ENCODE results near the gene IL6ST.
"Not testable (repeated sequence)": the region's sequence is repeated elsewhere in the genome, so short reads cannot be mapped to it uniquely, and the experiment has no call there.

Gene IL6ST

GRCh38 chr5:55988428-55988827 lies 6.3 kb downstream of the IL6ST start:
- H3K36me3 ChIP-seq (ENCODE audit: insufficient read depth, low read depth, low read length); H3K4me1 ChIP-seq (ENCODE audit: insufficient read depth, low read length); H3K27ac ChIP-seq (ENCODE audit: low read length); H3K4me3 ChIP-seq (ENCODE audit: low read length); H3K27me3 ChIP-seq (ENCODE audit: insufficient read depth, low read length); H3K9me3 ChIP-seq (ENCODE audit: insufficient read depth, low read depth, low read length); H3K9ac ChIP-seq (ENCODE audit: low read depth, low read length): not testable (repeated sequence)

- no peak overlapping the region for H3K4me3 ChIP-seq (ENCODE audit: low read length)
- H3K36me3 ChIP-seq (ENCODE audit: insufficient read depth, low read depth, low read length), result no peaks in the 10 kb centered on the region
- H3K27me3 ChIP-seq (ENCODE audit: insufficient read depth, low read length), result no peaks in the 10 kb centered on the region
- H3K9ac ChIP-seq (ENCODE audit: low read depth, low read length), result no peak overlapping the region
- no peaks in the 10 kb centered on the region for H3K4me1 ChIP-seq (ENCODE audit: insufficient read depth, low read length)
- H3K27ac ChIP-seq (ENCODE audit: low read length), result no peak overlapping the region
- no peaks in the 10 kb centered on the region for H3K9me3 ChIP-seq (ENCODE audit: insufficient read depth, low read depth, low read length)
Observed at GRCh38 chr5:55986931-55987330, 7.8 kb downstream of the IL6ST start.

GRCh38 chr5:55985181-55985580 lies 9.6 kb downstream of the IL6ST start:
- H3K4me3 ChIP-seq (ENCODE audit: low read length), result no peak overlapping the region
- H3K9ac ChIP-seq (ENCODE audit: low read depth, low read length), result no peak overlapping the region

GRCh38 chr5:55983986-55984385 lies 10.8 kb downstream of the IL6ST start:
- Histone ChIP-seq H3K4me1 (ENCODE audit: insufficient read depth, low read length) (no peaks in the 10 kb centered on the region), H3K9ac (ENCODE audit: low read depth, low read length) (no peak overlapping the region), H3K9me3 (ENCODE audit: insufficient read depth, low read depth, low read length) (no peaks in the 10 kb centered on the region), H3K27ac (ENCODE audit: low read length) (no peak overlapping the region), H3K36me3 (ENCODE audit: insufficient read depth, low read depth, low read length) (no peaks in the 10 kb centered on the region), H3K27me3 (ENCODE audit: insufficient read depth, low read length) (no peaks in the 10 kb centered on the region), H3K4me3 (ENCODE audit: low read length) (no peak overlapping the region)

More at GRCh38 chr5:55985181-55985580, 9.6 kb downstream of the IL6ST start:
- H3K27ac ChIP-seq (ENCODE audit: low read length), result no peak overlapping the region
- no peaks in the 10 kb centered on the region for H3K4me1 ChIP-seq (ENCODE audit: insufficient read depth, low read length)
- H3K27me3 ChIP-seq (ENCODE audit: insufficient read depth, low read length), result no peaks in the 10 kb centered on the region
- no peaks in the 10 kb centered on the region for H3K36me3 ChIP-seq (ENCODE audit: insufficient read depth, low read depth, low read length)
- H3K9me3 ChIP-seq (ENCODE audit: insufficient read depth, low read depth, low read length), result no peaks in the 10 kb centered on the region

GRCh38 chr5:55982957-55983381 lies 11.8 kb downstream of the IL6ST start:
- Histone ChIP-seq H3K9ac (ENCODE audit: low read depth, low read length) (no peak overlapping the region), H3K4me3 (ENCODE audit: low read length) (no peak overlapping the region), H3K27me3 (ENCODE audit: insufficient read depth, low read length) (no peaks in the 10 kb centered on the region), H3K4me1 (ENCODE audit: insufficient read depth, low read length) (no peaks in the 10 kb centered on the region), H3K36me3 (ENCODE audit: insufficient read depth, low read depth, low read length) (no peaks in the 10 kb centered on the region), H3K9me3 (ENCODE audit: insufficient read depth, low read depth, low read length) (no peaks in the 10 kb centered on the region), H3K27ac (ENCODE audit: low read length) (no peak overlapping the region)

GRCh38 chr5:55973296-55973695 lies 21.5 kb downstream of the IL6ST start:
- H3K9me3 ChIP-seq (ENCODE audit: insufficient read depth, low read depth, low read length), result no peaks in the 10 kb centered on the region
- H3K9ac ChIP-seq (ENCODE audit: low read depth, low read length), result no peak overlapping the region
- no peak overlapping the region for H3K4me3 ChIP-seq (ENCODE audit: low read length)
- no peaks in the 10 kb centered on the region for H3K4me1 ChIP-seq (ENCODE audit: insufficient read depth, low read length)
- no peaks in the 10 kb centered on the region for H3K27me3 ChIP-seq (ENCODE audit: insufficient read depth, low read length)
- peaks cover 3% of the 10 kb centered on the region; the same call in 1 of the 2 replicates for H3K36me3 ChIP-seq (ENCODE audit: insufficient read depth, low read depth, low read length)
- H3K27ac ChIP-seq (ENCODE audit: low read length), result no peak overlapping the region

GRCh38 chr5:55969956-55970355 lies 24.8 kb downstream of the IL6ST start:
- H3K4me3 ChIP-seq (ENCODE audit: low read length), result no peak overlapping the region
- no peaks in the 10 kb centered on the region for H3K4me1 ChIP-seq (ENCODE audit: insufficient read depth, low read length)
- no peaks in the 10 kb centered on the region for H3K9me3 ChIP-seq (ENCODE audit: insufficient read depth, low read depth, low read length)
- no peaks in the 10 kb centered on the region for H3K27me3 ChIP-seq (ENCODE audit: insufficient read depth, low read length)
- no peak overlapping the region for H3K9ac ChIP-seq (ENCODE audit: low read depth, low read length)
- H3K27ac ChIP-seq (ENCODE audit: low read length), result no peak overlapping the region
- H3K36me3 ChIP-seq (ENCODE audit: insufficient read depth, low read depth, low read length), result peaks cover 3% of the 10 kb centered on the region; the same call in 1 of the 2 replicates

- peaks cover 6% of the 10 kb centered on the region for H3K36me3 ChIP-seq (ENCODE audit: insufficient read depth, low read depth, low read length)
Observed at GRCh38 chr5:55966284-55966683, 28.5 kb downstream of the IL6ST start.

GRCh38 chr5:55965525-55965924 lies 29.2 kb downstream of the IL6ST start:
- no peaks in the 10 kb centered on the region for H3K27me3 ChIP-seq (ENCODE audit: insufficient read depth, low read length)

More at GRCh38 chr5:55966284-55966683, 28.5 kb downstream of the IL6ST start:
- Histone ChIP-seq H3K9ac (ENCODE audit: low read depth, low read length) (no peak overlapping the region), H3K9me3 (ENCODE audit: insufficient read depth, low read depth, low read length) (no peaks in the 10 kb centered on the region), H3K4me3 (ENCODE audit: low read length) (no peak overlapping the region), H3K27me3 (ENCODE audit: insufficient read depth, low read length) (no peaks in the 10 kb centered on the region), H3K4me1 (ENCODE audit: insufficient read depth, low read length) (no peaks in the 10 kb centered on the region), H3K27ac (ENCODE audit: low read length) (no peak overlapping the region)

GRCh38 chr5:55960779-55961178 lies 34.0 kb downstream of the IL6ST start:
- Histone ChIP-seq H3K9me3 (ENCODE audit: insufficient read depth, low read depth, low read length) (no peaks in the 10 kb centered on the region), H3K4me3 (ENCODE audit: low read length) (no peak overlapping the region), H3K36me3 (ENCODE audit: insufficient read depth, low read depth, low read length) (peaks cover 17% of the 10 kb centered on the region), H3K9ac (ENCODE audit: low read depth, low read length) (no peak overlapping the region), H3K27me3 (ENCODE audit: insufficient read depth, low read length) (no peaks in the 10 kb centered on the region), H3K4me1 (ENCODE audit: insufficient read depth, low read length) (no peaks in the 10 kb centered on the region), H3K27ac (ENCODE audit: low read length) (no peak overlapping the region)

More at GRCh38 chr5:55965525-55965924, 29.2 kb downstream of the IL6ST start:
- no peaks in the 10 kb centered on the region for H3K4me1 ChIP-seq (ENCODE audit: insufficient read depth, low read length)
- peaks cover 12% of the 10 kb centered on the region for H3K36me3 ChIP-seq (ENCODE audit: insufficient read depth, low read depth, low read length)
- no peak overlapping the region for H3K9ac ChIP-seq (ENCODE audit: low read depth, low read length)
- H3K9me3 ChIP-seq (ENCODE audit: insufficient read depth, low read depth, low read length), result no peaks in the 10 kb centered on the region
- H3K27ac ChIP-seq (ENCODE audit: low read length), result no peak overlapping the region
- no peak overlapping the region for H3K4me3 ChIP-seq (ENCODE audit: low read length)

GRCh38 chr5:55959208-55959607 lies 35.6 kb downstream of the IL6ST start:
- H3K9ac ChIP-seq (ENCODE audit: low read depth, low read length), result no peak overlapping the region
- H3K4me1 ChIP-seq (ENCODE audit: insufficient read depth, low read length), result no peaks in the 10 kb centered on the region
- H3K4me3 ChIP-seq (ENCODE audit: low read length), result no peak overlapping the region
- no peaks in the 10 kb centered on the region for H3K27me3 ChIP-seq (ENCODE audit: insufficient read depth, low read length)
- no peaks in the 10 kb centered on the region for H3K9me3 ChIP-seq (ENCODE audit: insufficient read depth, low read depth, low read length)
- peaks cover 28% of the 10 kb centered on the region for H3K36me3 ChIP-seq (ENCODE audit: insufficient read depth, low read depth, low read length)
- H3K27ac ChIP-seq (ENCODE audit: low read length), result no peak overlapping the region

GRCh38 chr5:55941154-55941553 lies 53.6 kb downstream of the IL6ST start:
- H3K4me3 ChIP-seq (ENCODE audit: low read length); H3K9me3 ChIP-seq (ENCODE audit: insufficient read depth, low read depth, low read length); H3K4me1 ChIP-seq (ENCODE audit: insufficient read depth, low read length); H3K27ac ChIP-seq (ENCODE audit: low read length); H3K27me3 ChIP-seq (ENCODE audit: insufficient read depth, low read length); H3K9ac ChIP-seq (ENCODE audit: low read depth, low read length): not testable (repeated sequence)
- peaks cover 24% of the 10 kb centered on the region for H3K36me3 ChIP-seq (ENCODE audit: insufficient read depth, low read depth, low read length)

- H3K36me3 ChIP-seq (ENCODE audit: insufficient read depth, low read depth, low read length), result peaks cover 18% of the 10 kb centered on the region
- not testable (repeated sequence) for H3K9me3 ChIP-seq (ENCODE audit: insufficient read depth, low read depth, low read length); H3K27ac ChIP-seq (ENCODE audit: low read length); H3K27me3 ChIP-seq (ENCODE audit: insufficient read depth, low read length); H3K9ac ChIP-seq (ENCODE audit: low read depth, low read length); H3K4me3 ChIP-seq (ENCODE audit: low read length); H3K4me1 ChIP-seq (ENCODE audit: insufficient read depth, low read length)
Observed at GRCh38 chr5:55937598-55937997, 57.2 kb downstream of the IL6ST start.
